Measurements from ENCODE around the gene PNPLA7.

DNA sequence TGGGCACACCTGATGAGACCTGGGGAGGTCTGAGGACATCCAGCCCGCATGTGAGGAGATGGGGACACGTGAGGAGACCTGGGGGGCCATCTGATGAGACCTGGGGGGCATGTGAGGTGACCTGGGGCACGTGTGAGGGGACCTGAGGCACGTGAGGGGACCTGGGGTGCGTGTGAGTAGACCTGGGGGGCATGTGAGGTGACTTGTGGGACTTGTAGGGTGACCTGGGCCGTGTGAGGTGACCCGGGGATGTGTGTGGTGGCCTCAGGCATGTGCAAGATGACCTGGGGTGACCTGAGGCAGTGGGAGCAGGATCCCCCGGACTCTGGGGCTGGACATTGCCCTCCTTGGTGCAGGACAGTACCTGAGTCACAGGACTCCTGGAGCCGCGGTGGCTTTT is 30.6 kb downstream of the PNPLA7 start:
- TF ChIP-seq POLR2A (IDR thresholded peaks at IDR 0.05) (no peak), EP300 (IDR thresholded peaks at IDR 0.05) (no peak), POLR2AphosphoS5 (IDR thresholded peaks at IDR 0.05) (no peak)
- TF ChIP-seq, protein P1, sequence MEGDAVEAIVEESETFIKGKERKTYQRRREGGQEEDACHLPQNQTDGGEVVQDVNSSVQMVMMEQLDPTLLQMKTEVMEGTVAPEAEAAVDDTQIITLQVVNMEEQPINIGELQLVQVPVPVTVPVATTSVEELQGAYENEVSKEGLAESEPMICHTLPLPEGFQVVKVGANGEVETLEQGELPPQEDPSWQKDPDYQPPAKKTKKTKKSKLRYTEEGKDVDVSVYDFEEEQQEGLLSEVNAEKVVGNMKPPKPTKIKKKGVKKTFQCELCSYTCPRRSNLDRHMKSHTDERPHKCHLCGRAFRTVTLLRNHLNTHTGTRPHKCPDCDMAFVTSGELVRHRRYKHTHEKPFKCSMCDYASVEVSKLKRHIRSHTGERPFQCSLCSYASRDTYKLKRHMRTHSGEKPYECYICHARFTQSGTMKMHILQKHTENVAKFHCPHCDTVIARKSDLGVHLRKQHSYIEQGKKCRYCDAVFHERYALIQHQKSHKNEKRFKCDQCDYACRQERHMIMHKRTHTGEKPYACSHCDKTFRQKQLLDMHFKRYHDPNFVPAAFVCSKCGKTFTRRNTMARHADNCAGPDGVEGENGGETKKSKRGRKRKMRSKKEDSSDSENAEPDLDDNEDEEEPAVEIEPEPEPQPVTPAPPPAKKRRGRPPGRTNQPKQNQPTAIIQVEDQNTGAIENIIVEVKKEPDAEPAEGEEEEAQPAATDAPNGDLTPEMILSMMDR (IDR thresholded peaks at IDR 0.05): no peak

Data from stomach (tissue), 4 donors.